Immature natural killer cell (primary cell): ENCODE measurements around the gene ULK1. TPM values are rescaled to one million over a fixed set of nuclear protein-coding genes. Genes with fewer than 3 reads are reported as not detected.
A peak's percentile ranks its signal among the peaks of the same experiment; 100 is the strongest.

Experiments
- DNase-seq, 3 donors: peaks; one replicate each; pipeline ENCODE4 v3.0.0; 2022; ENCODE audit warnings: mixed read lengths in 1 of 3
- H3K27ac Mint-ChIP-seq, 6 donors: one replicate each; pipeline ENCODE4 v1.8.0; 2020; ENCODE audit warnings: mixed read lengths in 6 of 6, mild to moderate bottlenecking in 5 of 6, inconsistent platforms in 4 of 6, moderate library complexity in 3 of 6
- H3K27me3 Mint-ChIP-seq, 3 donors: one replicate each; pipeline ENCODE4 v1.8.0; 2020 to 2021; ENCODE audit warnings: low read depth in 3 of 3, mild to moderate bottlenecking in 3 of 3, mixed read lengths in 3 of 3, moderate library complexity in 3 of 3, inconsistent platforms in 1 of 3
- H3K36me3 Mint-ChIP-seq, 3 donors: one replicate each; pipeline ENCODE4 v1.8.0; 2020; ENCODE audit warnings: mixed read lengths in 3 of 3, inconsistent platforms in 2 of 3, mild to moderate bottlenecking in 2 of 3
- H3K4me1 Mint-ChIP-seq, 2 donors: one replicate each; pipeline ENCODE4 v1.8.0; 2020; ENCODE audit warnings: inconsistent platforms in 2 of 2, mild to moderate bottlenecking in 2 of 2, mixed read lengths in 2 of 2, moderate library complexity in 1 of 2
- H3K4me3 Mint-ChIP-seq, 5 donors: one replicate each; pipeline ENCODE4 v1.8.0; 2020; ENCODE audit warnings: mild to moderate bottlenecking in 5 of 5, mixed read lengths in 5 of 5, inconsistent platforms in 3 of 5, moderate library complexity in 3 of 5
- H3K9me3 Mint-ChIP-seq, 6 donors: one replicate each; pipeline ENCODE4 v1.8.0; 2020; ENCODE audit warnings: mild to moderate bottlenecking in 6 of 6, mixed read lengths in 6 of 6, inconsistent platforms in 4 of 6, moderate library complexity in 3 of 6
- polyA plus RNA-seq, 3 donors: library from polyadenylated mRNA; unstranded; fragments of 300-500 nt; fragmentation: Illumina TruSeq; gene quantifications; one replicate each; pipeline ENCODE4 v1.2.3, GENCODE V29; 2021

The ULK1 gene
- polyA plus RNA-seq, 3 donors from 2014 or later = 0.36 to 1.2 TPM; not detected in 1

GRCh38 chr12:131911028-131911650 is 16.7 kb downstream of the ULK1 start:
- Mint-ChIP-seq H3K4me3 (no peak overlapping the region), H3K4me1 (no peaks in the 10 kb centered on the region), H3K27ac (no peak overlapping the region), H3K27me3 (peaks cover 0 to 7% (median 2%) of the 10 kb centered on the region in 3 donors), H3K36me3 (no peaks in the 10 kb centered on the region), H3K9me3 (no peaks in the 10 kb centered on the region)
- no peak for DNase-seq

- no peak overlapping the region for H3K27ac Mint-ChIP-seq
- H3K4me1 Mint-ChIP-seq = no peaks in the 10 kb centered on the region
- no peak for DNase-seq
- peaks cover 0 to 7% (median 2%) of the 10 kb centered on the region in 3 donors for H3K27me3 Mint-ChIP-seq
- no peaks in the 10 kb centered on the region for H3K36me3 Mint-ChIP-seq
- no peak overlapping the region for H3K4me3 Mint-ChIP-seq
- no peaks in the 10 kb centered on the region for H3K9me3 Mint-ChIP-seq
These were observed 17.5 kb downstream of the ULK1 start for GRCh38 chr12:131911851-131912477.

- H3K36me3 Mint-ChIP-seq = no peaks in the 10 kb centered on the region
- peaks cover 0 to 7% (median 2%) of the 10 kb centered on the region in 3 donors for H3K27me3 Mint-ChIP-seq
- no peaks in the 10 kb centered on the region for H3K9me3 Mint-ChIP-seq
- no peaks in the 10 kb centered on the region for H3K4me1 Mint-ChIP-seq
- H3K4me3 Mint-ChIP-seq = no peak overlapping the region
- no peak for DNase-seq
- no peak overlapping the region for H3K27ac Mint-ChIP-seq
These were observed 18.3 kb downstream of the ULK1 start for GRCh38 chr12:131912518-131913274.

GRCh38 chr12:131913666-131914065 is 19.2 kb downstream of the ULK1 start:
- Mint-ChIP-seq H3K27ac (no peak overlapping the region), H3K36me3 (no peaks in the 10 kb centered on the region)

DNA sequence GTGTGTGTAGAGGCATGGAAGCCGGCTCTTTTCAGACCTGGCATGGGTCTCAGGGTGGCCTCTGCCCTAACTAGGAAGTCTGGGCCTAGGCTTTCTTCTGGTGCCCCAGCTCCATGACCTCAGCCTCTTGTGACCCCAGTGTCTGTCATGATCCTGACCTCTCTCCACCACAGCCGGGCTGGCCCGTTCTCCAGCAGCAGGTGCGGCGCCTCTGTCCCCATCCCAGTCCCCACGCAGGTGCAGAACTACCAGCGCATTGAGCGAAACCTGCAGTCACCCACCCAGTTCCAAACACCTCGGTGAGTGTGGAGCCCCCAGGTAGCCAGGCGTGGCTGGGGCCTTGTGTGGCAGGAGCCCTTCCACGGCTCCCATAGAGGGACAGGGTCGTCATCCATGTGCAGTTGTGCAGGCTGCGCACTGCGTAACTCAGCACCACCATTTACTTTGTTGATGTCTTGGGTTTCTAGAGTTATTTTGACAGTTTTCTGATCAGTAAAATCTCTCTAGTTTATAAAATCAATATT is 19.8 kb downstream of the ULK1 start:
- Mint-ChIP-seq H3K4me1 (peaks cover 0 to 3% of the 10 kb centered on the region in 2 donors), H3K36me3 (no peaks in the 10 kb centered on the region), H3K27ac (no peak overlapping the region), H3K4me3 (no peak overlapping the region), H3K9me3 (no peaks in the 10 kb centered on the region), H3K27me3 (peaks cover 0 to 7% (median 2%) of the 10 kb centered on the region in 3 donors)
- no peak for DNase-seq

More at GRCh38 chr12:131913666-131914065, 19.2 kb downstream of the ULK1 start:
- peaks cover 0 to 3% of the 10 kb centered on the region in 2 donors for H3K4me1 Mint-ChIP-seq
- H3K9me3 Mint-ChIP-seq = no peaks in the 10 kb centered on the region
- H3K4me3 Mint-ChIP-seq = no peak overlapping the region
- DNase-seq = no peak
- H3K27me3 Mint-ChIP-seq = peaks cover 0 to 7% (median 2%) of the 10 kb centered on the region in 3 donors

DNA sequence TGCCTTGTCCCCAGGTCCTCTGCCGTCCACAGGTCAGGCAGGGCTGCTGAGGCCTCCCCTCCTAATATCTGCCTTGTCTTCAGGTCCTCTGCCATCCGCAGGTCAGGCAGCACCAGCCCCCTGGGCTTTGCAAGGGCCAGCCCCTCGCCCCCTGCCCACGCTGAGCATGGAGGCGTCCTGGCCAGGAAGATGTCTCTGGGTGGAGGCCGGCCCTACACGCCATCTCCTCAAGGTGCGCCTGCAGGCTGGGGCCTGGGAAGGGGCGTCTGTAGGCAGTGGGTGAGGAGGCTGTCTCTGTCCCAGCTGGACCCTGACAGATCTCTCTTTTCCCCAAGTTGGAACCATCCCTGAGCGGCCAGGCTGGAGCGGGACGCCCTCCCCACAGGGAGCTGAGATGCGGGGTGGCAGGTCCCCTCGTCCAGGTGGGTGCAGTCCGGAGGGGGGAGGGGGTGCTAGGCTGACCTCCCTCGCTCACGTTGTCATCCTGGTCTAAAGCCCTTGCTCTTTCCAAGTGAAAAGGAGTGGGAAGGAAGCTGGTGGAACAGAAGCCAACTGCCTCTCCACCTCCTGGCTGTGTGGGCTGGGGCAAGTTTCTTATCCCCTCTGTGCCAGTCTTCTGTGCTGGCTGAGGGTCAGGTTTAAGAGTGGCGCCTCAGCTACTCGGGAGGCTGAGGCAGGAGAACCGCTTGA is 20.7 kb downstream of the ULK1 start:
- Mint-ChIP-seq H3K27ac (no peak overlapping the region), H3K4me3 (no peak overlapping the region), H3K9me3 (no peaks in the 10 kb centered on the region), H3K36me3 (no peaks in the 10 kb centered on the region), H3K27me3 (peaks cover 0 to 5% (median 2%) of the 10 kb centered on the region in 3 donors), H3K4me1 (peaks cover 0 to 3% of the 10 kb centered on the region in 2 donors)
- no peak for DNase-seq

DNA sequence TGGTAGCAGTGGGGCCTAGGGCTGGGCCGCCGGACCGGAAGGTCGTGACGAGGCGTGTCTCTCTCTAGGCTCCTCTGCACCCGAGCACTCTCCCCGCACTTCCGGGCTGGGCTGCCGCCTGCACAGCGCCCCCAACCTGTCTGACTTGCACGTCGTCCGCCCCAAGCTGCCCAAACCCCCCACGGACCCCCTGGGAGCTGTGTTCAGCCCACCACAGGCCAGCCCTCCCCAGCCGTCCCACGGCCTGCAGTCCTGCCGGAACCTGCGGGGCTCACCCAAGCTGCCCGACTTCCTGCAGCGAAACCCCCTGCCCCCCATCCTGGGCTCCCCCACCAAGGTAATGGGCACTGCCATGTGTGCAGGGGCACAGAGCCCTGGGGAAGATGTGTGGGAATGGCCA is 21.4 kb downstream of the ULK1 start:
- no peaks in the 10 kb centered on the region for H3K9me3 Mint-ChIP-seq
- peaks cover 0 to 4% (median 2%) of the 10 kb centered on the region in 3 donors for H3K27me3 Mint-ChIP-seq
- H3K4me3 Mint-ChIP-seq = no peak overlapping the region
- peaks cover 0 to 3% of the 10 kb centered on the region in 2 donors for H3K4me1 Mint-ChIP-seq
- no peak for DNase-seq
- no peak overlapping the region for H3K27ac Mint-ChIP-seq
- peaks cover 0 to 4% (median 0%) of the 10 kb centered on the region in 3 donors for H3K36me3 Mint-ChIP-seq

DNA sequence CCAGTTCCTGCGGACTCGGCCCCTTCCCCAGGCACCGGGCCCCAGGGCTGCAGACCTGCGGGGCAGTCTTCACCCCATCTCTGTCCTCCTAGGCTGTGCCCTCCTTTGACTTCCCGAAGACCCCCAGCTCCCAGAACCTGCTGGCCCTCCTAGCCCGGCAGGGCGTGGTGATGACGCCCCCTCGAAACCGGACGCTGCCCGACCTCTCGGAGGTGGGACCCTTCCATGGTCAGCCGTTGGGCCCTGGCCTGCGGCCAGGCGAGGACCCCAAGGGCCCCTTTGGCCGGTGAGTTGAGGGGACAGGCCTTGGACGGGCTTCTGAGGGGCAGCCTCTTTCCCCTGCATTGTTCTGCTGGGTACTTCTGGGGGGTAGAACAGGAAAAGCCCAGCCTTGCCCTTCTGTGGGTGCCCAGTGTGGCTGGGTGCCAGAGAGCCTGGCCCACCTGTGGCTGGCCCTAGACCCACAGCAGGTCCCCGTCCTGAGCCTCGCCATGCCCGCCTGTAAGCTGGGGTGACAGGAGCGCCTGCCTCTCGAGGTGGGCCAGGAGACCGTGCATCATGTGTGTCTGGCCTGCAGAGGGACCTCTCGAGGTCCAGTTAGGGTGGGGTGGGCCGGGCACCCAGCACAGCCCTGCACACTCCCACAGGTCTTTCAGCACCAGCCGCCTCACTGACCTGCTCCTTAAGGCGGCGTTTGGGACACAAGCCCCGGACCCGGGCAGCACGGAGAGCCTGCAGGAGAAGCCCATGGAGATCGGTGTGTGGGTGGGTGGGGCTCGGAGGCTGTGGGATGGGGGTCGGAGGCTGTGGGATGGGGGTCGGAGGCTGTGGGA is 22.1 kb downstream of the ULK1 start:
- peaks cover 0 to 4% (median 0%) of the 10 kb centered on the region in 3 donors for H3K36me3 Mint-ChIP-seq
- no peak for DNase-seq
- H3K27ac Mint-ChIP-seq = no peak overlapping the region
- H3K4me3 Mint-ChIP-seq = no peak overlapping the region
- no peaks in the 10 kb centered on the region for H3K9me3 Mint-ChIP-seq
- peaks cover 0 to 3% of the 10 kb centered on the region in 2 donors for H3K4me1 Mint-ChIP-seq
- peaks cover 0 to 2% (median under 1%) of the 10 kb centered on the region in 3 donors for H3K27me3 Mint-ChIP-seq

- DNase-seq = no peak
- Mint-ChIP-seq H3K36me3 (peaks cover 0 to 4% (median 0%) of the 10 kb centered on the region in 3 donors), H3K27me3 (peaks cover 0 to 2% (median 0%) of the 10 kb centered on the region in 3 donors), H3K4me3 (no peak overlapping the region), H3K27ac (no peak overlapping the region), H3K4me1 (peaks cover 0 to 3% of the 10 kb centered on the region in 2 donors), H3K9me3 (no peaks in the 10 kb centered on the region)
These were observed 22.8 kb downstream of the ULK1 start for GRCh38 chr12:131917139-131917710.

DNA sequence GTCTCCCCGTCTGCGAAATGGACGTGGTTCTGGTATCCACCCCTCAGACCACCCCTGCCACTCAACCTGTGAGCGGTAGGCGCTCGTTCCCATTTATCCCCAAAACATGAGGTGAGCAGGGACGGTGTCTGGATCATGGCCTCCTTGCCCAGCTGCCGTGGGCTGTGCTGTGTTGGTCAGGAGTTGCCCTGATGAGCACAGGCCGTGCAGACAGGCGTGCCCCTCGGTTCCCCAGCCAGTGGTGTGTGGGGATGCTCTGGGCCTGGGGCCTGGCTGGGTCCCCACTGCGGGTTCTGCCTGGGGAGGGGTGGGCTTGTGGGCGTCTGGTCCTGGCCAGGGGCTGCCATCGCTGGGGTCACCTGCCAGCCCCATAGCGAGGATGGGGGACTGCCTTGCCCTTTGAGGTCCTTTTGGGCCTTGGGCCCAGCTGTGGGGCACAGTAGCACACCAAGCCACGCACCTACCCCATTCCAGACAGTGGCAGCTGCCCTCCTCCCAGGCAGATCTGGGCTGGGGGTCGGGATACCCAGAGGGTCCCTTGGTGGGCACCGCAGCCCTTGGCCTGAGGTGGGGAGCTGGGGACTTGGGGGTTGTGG is 23.4 kb downstream of the ULK1 start:
- Mint-ChIP-seq H3K4me1 (peaks cover 0 to 3% of the 10 kb centered on the region in 2 donors), H3K27ac (peak overlapping the region in 1 of 6 donors; percentile 48), H3K4me3 (no peak overlapping the region), H3K9me3 (no peaks in the 10 kb centered on the region), H3K27me3 (no peaks in the 10 kb centered on the region), H3K36me3 (peaks cover 0 to 4% (median 0%) of the 10 kb centered on the region in 3 donors)
- no peak for DNase-seq

GRCh38 chr12:131918311-131919050 is 24.1 kb downstream of the ULK1 start:
- peak overlapping the region in 1 of 6 donors; percentile 48 for H3K27ac Mint-ChIP-seq
- no peak overlapping the region for H3K4me3 Mint-ChIP-seq
- no peaks in the 10 kb centered on the region for H3K27me3 Mint-ChIP-seq
- DNase-seq = no peak
- no peaks in the 10 kb centered on the region for H3K9me3 Mint-ChIP-seq
- H3K4me1 Mint-ChIP-seq = peaks cover 0 to 3% of the 10 kb centered on the region in 2 donors
- peaks cover 0 to 4% (median 0%) of the 10 kb centered on the region in 3 donors for H3K36me3 Mint-ChIP-seq

DNA sequence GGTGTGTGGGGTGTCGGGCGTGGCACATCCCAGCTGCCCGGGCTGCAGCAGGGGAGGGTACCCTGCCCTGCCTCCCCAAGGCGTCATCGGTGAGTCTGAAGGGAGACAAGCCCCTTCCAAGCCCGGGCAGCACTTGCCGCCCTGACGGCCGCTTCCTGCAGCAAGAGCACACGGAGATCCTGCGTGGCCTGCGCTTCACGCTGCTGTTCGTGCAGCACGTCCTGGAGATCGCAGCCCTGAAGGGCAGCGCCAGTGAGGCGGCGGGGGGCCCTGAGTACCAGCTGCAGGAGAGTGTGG is 24.6 kb downstream of the ULK1 start:
- H3K4me1 Mint-ChIP-seq = peaks cover 0 to 3% of the 10 kb centered on the region in 2 donors
- peaks cover 0 to 4% (median 0%) of the 10 kb centered on the region in 3 donors for H3K36me3 Mint-ChIP-seq
- no peak overlapping the region for H3K27ac Mint-ChIP-seq
- H3K9me3 Mint-ChIP-seq = no peaks in the 10 kb centered on the region
- H3K4me3 Mint-ChIP-seq = no peak overlapping the region
- DNase-seq = no peak
- no peaks in the 10 kb centered on the region for H3K27me3 Mint-ChIP-seq
